GM12878 (cell line): ENCODE results near the gene TRAF3. TPM values are rescaled to one million over a fixed set of nuclear protein-coding genes. Genes with fewer than 3 reads are reported as not detected.

ENCODE experiments used
- ATAC-seq: fragments of 200-7000 bp; cut with Tn5 transposase; 3 replicates; pipeline ENCODE4 v1.9.1; 2020; ENCODE audit warnings: mild to moderate bottlenecking, moderate library complexity
- BruUV-seq: library from RNA; stranded (reverse); fragments of 400-500 nt; replicated peaks from 2 replicates; lab custom pipeline; 2021; lab: Mats Ljungman, UMichigan
- CTCF ChIA-PET: fragments of 300-600 bp; sonication (Branson Sonifier 250); formaldehyde crosslinking; extraction: SDS; loops from one replicate; lab custom pipeline; 2021; ENCODE audit warnings: inconsistent platforms; lab: Yijun Ruan, JAX
- POLR2A ChIA-PET: fragments of 350-600 bp; formaldehyde crosslinking; extraction: SDS; loops from one replicate; lab custom pipeline; 2021; ENCODE audit warnings: inconsistent platforms; lab: Charles Lee
- RAD21 ChIA-PET: fragments of 300-600 bp; sonication (Branson Sonifier 250); formaldehyde crosslinking; loops from one replicate; lab custom pipeline; 2023; ENCODE audit warnings: antibody characterized with exemption; ENCODE audit not compliant: unreplicated experiment; lab: Charles Lee
- SMC1A ChIA-PET: fragments of 300-600 bp; sonication (Branson Sonifier 250); formaldehyde crosslinking; loops from one replicate; lab custom pipeline; 2023; ENCODE audit not compliant: unreplicated experiment, uncharacterized antibody; lab: Charles Lee
- DNase-seq: peaks from one replicate; pipeline ENCODE4 v3.0.0-alpha.2; 2011; ENCODE audit warnings: low read depth, low spot score
- FAIRE-seq: peaks from 3 replicates; lab custom pipeline; 2011; peaks lifted over from hg19 to GRCh38; lab: Jason Lieb, UNC
- H2AFZ ChIP-seq: 2 replicates; pipeline ENCODE4 v1.6.0; 2011; ENCODE audit warnings: low read depth, low read length, control low read depth; ENCODE audit not compliant: control insufficient read depth
- H3K27ac ChIP-seq: 2 replicates; pipeline ENCODE4 v1.5.1; 2011; ENCODE audit warnings: control low read depth; ENCODE audit not compliant: control insufficient read depth, insufficient read depth
- H3K27me3 ChIP-seq, 2 experiments: replicated peaks in 1 of 2; 2 replicates each; pipeline versions ENCODE4 v1.6.0 to v1.6.1; 2011; ENCODE audit warnings: low read length in 1 of 2; ENCODE audit not compliant: control insufficient read depth in 2 of 2, insufficient read depth in 2 of 2
- H3K36me3 ChIP-seq, 2 experiments: 2 replicates each; pipeline ENCODE4 v1.5.1; 2011; ENCODE audit warnings: low read length in 1 of 2; ENCODE audit not compliant: control insufficient read depth in 2 of 2, insufficient read depth in 2 of 2
- H3K4me1 ChIP-seq: 2 replicates; pipeline ENCODE4 v1.6.1; 2011; ENCODE audit warnings: mild to moderate bottlenecking, low read length, moderate library complexity, mixed read lengths; ENCODE audit not compliant: control insufficient read depth, insufficient read depth
- H3K4me2 ChIP-seq: 2 replicates; pipeline ENCODE4 v1.6.0; 2011; ENCODE audit warnings: control low read depth; ENCODE audit not compliant: control insufficient read depth, insufficient read depth
- H3K4me3 ChIP-seq: fragments of 200-600 bp; sonication (generic); 2 replicates; pipeline ENCODE4 v1.5.1; 2016
- H3K79me2 ChIP-seq: 2 replicates; pipeline ENCODE4 v1.6.0; 2011; ENCODE audit warnings: low read length; ENCODE audit not compliant: control insufficient read depth, insufficient read depth
- H3K9ac ChIP-seq: 2 replicates; pipeline ENCODE4 v1.8.0; 2011; ENCODE audit warnings: low read length, control low read depth, mixed read lengths; ENCODE audit not compliant: control insufficient read depth, insufficient read depth
- H3K9me3 ChIP-seq: replicated peaks from 3 replicates; pipeline ENCODE4 v1.5.1; 2011; ENCODE audit warnings: mild to moderate bottlenecking, low read length; ENCODE audit not compliant: control insufficient read depth, insufficient read depth
- H4K20me1 ChIP-seq: 2 replicates; pipeline ENCODE4 v1.6.0; 2011; ENCODE audit not compliant: control insufficient read depth, insufficient read depth
- IRF5 ChIP-seq: fragments of 450-650 bp; IDR thresholded peaks from 2 replicates; pipeline ENCODE4 v1.6.1; 2017; ENCODE audit warnings: borderline replicate concordance
- LARP7 ChIP-seq: fragments of 450-650 bp; IDR thresholded peaks from 2 replicates; pipeline ENCODE4 v1.6.1; 2017; ENCODE audit warnings: mild to moderate bottlenecking
- MXI1 ChIP-seq: fragments of 150-350 bp; IDR thresholded peaks from 2 replicates; pipeline ENCODE4 v1.6.1; 2011; ENCODE audit warnings: low read depth, mild to moderate bottlenecking, inconsistent platforms, low read length, improper control_type of control experiment
- NBN ChIP-seq: fragments of 450-650 bp; IDR thresholded peaks from 2 replicates; pipeline ENCODE4 v1.6.1; 2016
- POU2F2 ChIP-seq: IDR thresholded peaks from 3 replicates; pipeline ENCODE4 v1.6.1; 2011; ENCODE audit warnings: low read depth, mild to moderate bottlenecking, low read length, borderline replicate concordance
- RAD51 ChIP-seq: fragments of 450-650 bp; IDR thresholded peaks from 2 replicates; pipeline ENCODE4 v1.6.1; 2016; ENCODE audit warnings: moderate library complexity, mild to moderate bottlenecking, inconsistent platforms
- SIN3A ChIP-seq: IDR thresholded peaks from 2 replicates; pipeline ENCODE4 v1.6.1; 2012; ENCODE audit warnings: low read depth, low read length, improper control_type of control experiment
- TAF1 ChIP-seq: IDR thresholded peaks from 2 replicates; pipeline ENCODE4 v1.6.1; 2011; ENCODE audit warnings: mild to moderate bottlenecking, low read depth, low read length, borderline replicate concordance
- ZNF274 ChIP-seq: IDR thresholded peaks from one replicate; pipeline ENCODE4 v1.8.0; 2011; ENCODE audit not compliant: insufficient read length, insufficient read depth
- WGBS: methylation state at CpG from one replicate; pipeline ENCODE4 v1.1.6; 2016; ENCODE audit warnings: low lambda C conversion rate; ENCODE audit not compliant: insufficient replicate concordance, insufficient coverage; ENCODE audit errors: missing lambda C conversion rate; 5-methylcytosine and 5-hydroxymethylcytosine counted together
- in situ Hi-C: fragments of 300-500 bp; cut with MboI; formaldehyde crosslinking; loops from 9 replicates; pipeline ENCODE4 v1.14.3; 2018; ENCODE audit warnings: mixed read lengths
- intact Hi-C: fragments of 100-400 bp; cut with micrococcal nuclease; formaldehyde crosslinking; loops from one replicate; pipeline ENCODE4 v1.14.2; 2022; ENCODE audit not compliant: unreplicated experiment
- polyA plus RNA-seq, 11 experiments: library from polyadenylated mRNA; depleted of rRNA in 4 of 11; unstranded in 6 of 11; stranded (reverse) in 5 of 11; fragments of >200 nt; fragmentation: Nextera tagmentation in 4 of 11; fragmentation: Illumina TruSeq in 1 of 11; extraction: Ambion mirVana in 4 of 11; extraction: Trizol in 1 of 11; gene quantifications; 1 replicate in 1 of 11; 2 replicates in 10 of 11; pipeline versions ENCODE4 v1.2.1 to v1.2.3, GENCODE V29; 2011 to 2016; ENCODE audit warnings: inconsistent platforms in 2 of 11, missing spikeins in 2 of 11, low read depth in 1 of 11
- total RNA-seq, 4 experiments: library from RNA; depleted of rRNA in 3 of 4; stranded (reverse); fragments of >200 nt in 3 of 4; fragmentation: Illumina TruSeq in 1 of 4; extraction: Trizol in 1 of 4; gene quantifications; 2 replicates each; pipeline versions ENCODE4 v1.2.1 to v1.2.3, GENCODE V29; 2013 to 2021
- TF ChIP-seq, protein P1 (sequence below): IDR thresholded peaks from 2 replicates; pipeline ENCODE4 v1.6.1; 2012; ENCODE audit warnings: low read depth, low read length, improper control_type of control experiment
- TF ChIP-seq, protein P2 (sequence below): fragments of 450-650 bp; conservative IDR thresholded peaks from 2 replicates; pipeline ENCODE4 v1.6.1; 2017; ENCODE audit warnings: mild to moderate bottlenecking, moderate library complexity
- TF ChIP-seq, protein P3 (sequence below): fragments of 450-650 bp; IDR thresholded peaks from 2 replicates; pipeline ENCODE4 v1.6.1; 2017; ENCODE audit warnings: mild to moderate bottlenecking

Gene TRAF3
- total and polyA plus RNA-seq, 10 of the 15 experiments (the other 5 are each of a cell fraction or from before 2014, with no cell fraction given) = 3.0 to 70.1 (median 36.5) TPM

GRCh38 chr14:102807013-102807406, 29.8 kb downstream of the TRAF3 start:
- WGBS = 9% methylated on average over 4 of the region's 4 CpGs
- Histone ChIP-seq H2AFZ (no peak overlapping the region), H3K36me3 (peaks cover 10 to 16% of the 10 kb centered on the region in 2 experiments), H3K4me1 (peaks cover 85% of the 10 kb centered on the region), H3K27me3 (no peaks in the 10 kb centered on the region), H3K4me2 (peak overlapping the region; percentile 96), H3K9me3 (no peaks in the 10 kb centered on the region; the same call in 2 of the 3 replicates), H4K20me1 (peaks cover 8% of the 10 kb centered on the region; the same call in 1 of the 2 replicates), H3K4me3 (peak overlapping the region; percentile 21; the same call in 1 of the 2 replicates), H3K79me2 (peaks cover 97% of the 10 kb centered on the region), H3K27ac (peak overlapping the region; percentile 78), H3K9ac (no peak overlapping the region)
- ChIA-PET RAD21 (interaction anchor here (0.7 to 3.1 kb wide), 10 partner anchors 12 to 112 kb away, joined by 3 to 23 read pairs (median 4); no protein-coding TSS in a partner anchor), CTCF (interaction anchor here (0.7 to 2.0 kb wide), 6 partner anchors 12 to 43 kb away, joined by 3 to 8 read pairs (median 6); no protein-coding TSS in a partner anchor), SMC1A (interaction anchor here (1.0 to 7.8 kb wide), 11 partner anchors 9 to 168 kb away, joined by 3 to 69 read pairs (median 8); no protein-coding TSS in a partner anchor), POLR2A (interaction anchor here (1.0 to 6.3 kb wide), 6 partner anchors 12 to 94 kb away, joined by 3 to 63 read pairs (median 5); no protein-coding TSS in a partner anchor)
- intact Hi-C loops (no loop called here), in situ Hi-C loops (no loop called here)
- DNase-seq (no peak), FAIRE-seq (no peak), ATAC-seq (no peak)
- TF ChIP-seq, protein P1, sequence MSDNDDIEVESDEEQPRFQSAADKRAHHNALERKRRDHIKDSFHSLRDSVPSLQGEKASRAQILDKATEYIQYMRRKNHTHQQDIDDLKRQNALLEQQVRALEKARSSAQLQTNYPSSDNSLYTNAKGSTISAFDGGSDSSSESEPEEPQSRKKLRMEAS = no peak
- TF ChIP-seq RAD51 = no peak
- TF ChIP-seq, protein P2, sequence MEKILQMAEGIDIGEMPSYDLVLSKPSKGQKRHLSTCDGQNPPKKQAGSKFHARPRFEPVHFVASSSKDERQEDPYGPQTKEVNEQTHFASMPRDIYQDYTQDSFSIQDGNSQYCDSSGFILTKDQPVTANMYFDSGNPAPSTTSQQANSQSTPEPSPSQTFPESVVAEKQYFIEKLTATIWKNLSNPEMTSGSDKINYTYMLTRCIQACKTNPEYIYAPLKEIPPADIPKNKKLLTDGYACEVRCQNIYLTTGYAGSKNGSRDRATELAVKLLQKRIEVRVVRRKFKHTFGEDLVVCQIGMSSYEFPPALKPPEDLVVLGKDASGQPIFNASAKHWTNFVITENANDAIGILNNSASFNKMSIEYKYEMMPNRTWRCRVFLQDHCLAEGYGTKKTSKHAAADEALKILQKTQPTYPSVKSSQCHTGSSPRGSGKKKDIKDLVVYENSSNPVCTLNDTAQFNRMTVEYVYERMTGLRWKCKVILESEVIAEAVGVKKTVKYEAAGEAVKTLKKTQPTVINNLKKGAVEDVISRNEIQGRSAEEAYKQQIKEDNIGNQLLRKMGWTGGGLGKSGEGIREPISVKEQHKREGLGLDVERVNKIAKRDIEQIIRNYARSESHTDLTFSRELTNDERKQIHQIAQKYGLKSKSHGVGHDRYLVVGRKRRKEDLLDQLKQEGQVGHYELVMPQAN = no peak
- TF ChIP-seq TAF1 = no peak
- TF ChIP-seq, protein P3, sequence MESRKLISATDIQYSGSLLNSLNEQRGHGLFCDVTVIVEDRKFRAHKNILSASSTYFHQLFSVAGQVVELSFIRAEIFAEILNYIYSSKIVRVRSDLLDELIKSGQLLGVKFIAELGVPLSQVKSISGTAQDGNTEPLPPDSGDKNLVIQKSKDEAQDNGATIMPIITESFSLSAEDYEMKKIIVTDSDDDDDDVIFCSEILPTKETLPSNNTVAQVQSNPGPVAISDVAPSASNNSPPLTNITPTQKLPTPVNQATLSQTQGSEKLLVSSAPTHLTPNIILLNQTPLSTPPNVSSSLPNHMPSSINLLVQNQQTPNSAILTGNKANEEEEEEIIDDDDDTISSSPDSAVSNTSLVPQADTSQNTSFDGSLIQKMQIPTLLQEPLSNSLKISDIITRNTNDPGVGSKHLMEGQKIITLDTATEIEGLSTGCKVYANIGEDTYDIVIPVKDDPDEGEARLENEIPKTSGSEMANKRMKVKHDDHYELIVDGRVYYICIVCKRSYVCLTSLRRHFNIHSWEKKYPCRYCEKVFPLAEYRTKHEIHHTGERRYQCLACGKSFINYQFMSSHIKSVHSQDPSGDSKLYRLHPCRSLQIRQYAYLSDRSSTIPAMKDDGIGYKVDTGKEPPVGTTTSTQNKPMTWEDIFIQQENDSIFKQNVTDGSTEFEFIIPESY = no peak
- TF ChIP-seq IRF5 = no peak
- TF ChIP-seq ZNF274 = no peak
- TF ChIP-seq SIN3A = no peak
- TF ChIP-seq MXI1 = no peak
- no peak for TF ChIP-seq LARP7
- TF ChIP-seq NBN = no peak
- no peak for TF ChIP-seq POU2F2
- no TSS peak for BruUV-seq
